ENCODE data around the gene PLXNB2.

DNA sequence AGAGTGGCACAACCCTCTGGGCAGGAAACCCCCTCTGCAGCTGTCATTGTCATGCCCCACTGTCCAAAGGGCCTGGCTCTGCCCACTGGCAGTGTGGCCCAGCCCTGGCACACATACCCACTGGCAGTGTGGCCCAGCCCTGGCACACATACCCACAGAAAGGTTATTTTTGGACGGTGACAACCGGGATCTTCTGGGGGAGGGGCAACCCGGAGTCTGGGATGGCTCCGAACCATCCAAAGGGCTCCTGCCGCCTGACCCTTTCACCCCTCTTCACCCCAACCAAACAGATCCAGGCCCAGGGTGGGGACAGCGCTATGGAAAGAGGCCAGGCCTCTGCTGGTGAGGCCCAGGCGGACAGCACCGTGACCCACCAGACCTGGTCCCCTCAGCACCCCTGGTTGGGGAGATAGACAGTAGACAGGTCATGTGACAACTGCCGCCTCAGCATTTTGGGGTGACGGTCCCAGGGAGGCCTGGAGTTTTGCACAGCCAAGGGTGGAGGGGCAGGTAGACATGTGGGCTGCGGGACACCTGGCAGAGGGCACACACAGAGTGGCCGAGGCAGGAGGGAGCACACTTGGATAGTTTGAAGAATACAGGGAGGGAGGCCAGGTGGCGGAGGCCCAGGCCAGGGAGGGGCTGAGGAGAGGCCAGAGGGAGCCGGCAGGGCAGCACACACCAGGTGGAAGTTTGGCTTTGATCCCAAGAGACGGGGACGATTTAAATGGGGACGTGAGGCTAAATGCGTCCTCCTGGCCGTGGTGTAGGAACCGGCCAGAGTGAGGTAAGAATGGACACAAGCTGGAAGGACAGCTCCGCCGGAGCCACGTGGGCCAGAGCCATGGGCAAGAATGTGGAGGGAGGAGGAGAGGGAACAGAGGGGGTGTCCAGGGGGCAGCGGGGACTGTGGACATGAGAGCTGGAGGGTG lies 48.8 kb downstream of the PLXNB2 start:
- TF ChIP-seq, protein P1, sequence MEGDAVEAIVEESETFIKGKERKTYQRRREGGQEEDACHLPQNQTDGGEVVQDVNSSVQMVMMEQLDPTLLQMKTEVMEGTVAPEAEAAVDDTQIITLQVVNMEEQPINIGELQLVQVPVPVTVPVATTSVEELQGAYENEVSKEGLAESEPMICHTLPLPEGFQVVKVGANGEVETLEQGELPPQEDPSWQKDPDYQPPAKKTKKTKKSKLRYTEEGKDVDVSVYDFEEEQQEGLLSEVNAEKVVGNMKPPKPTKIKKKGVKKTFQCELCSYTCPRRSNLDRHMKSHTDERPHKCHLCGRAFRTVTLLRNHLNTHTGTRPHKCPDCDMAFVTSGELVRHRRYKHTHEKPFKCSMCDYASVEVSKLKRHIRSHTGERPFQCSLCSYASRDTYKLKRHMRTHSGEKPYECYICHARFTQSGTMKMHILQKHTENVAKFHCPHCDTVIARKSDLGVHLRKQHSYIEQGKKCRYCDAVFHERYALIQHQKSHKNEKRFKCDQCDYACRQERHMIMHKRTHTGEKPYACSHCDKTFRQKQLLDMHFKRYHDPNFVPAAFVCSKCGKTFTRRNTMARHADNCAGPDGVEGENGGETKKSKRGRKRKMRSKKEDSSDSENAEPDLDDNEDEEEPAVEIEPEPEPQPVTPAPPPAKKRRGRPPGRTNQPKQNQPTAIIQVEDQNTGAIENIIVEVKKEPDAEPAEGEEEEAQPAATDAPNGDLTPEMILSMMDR (IDR thresholded peaks at IDR 0.05): no peak
- TF ChIP-seq TCF12 (IDR thresholded peaks at IDR 0.05) (no peak), JUND (IDR thresholded peaks at IDR 0.05) (no peak), EZH2phosphoT487 (IDR thresholded peaks at IDR 0.05; ENCODE audit: borderline replicate concordance, low read depth) (no peak), MXI1 (IDR thresholded peaks at IDR 0.05; ENCODE audit: low read depth, low read length) (no peak), RFX5 (IDR thresholded peaks at IDR 0.05; ENCODE audit: low read length) (no peak), EP300 (IDR thresholded peaks at IDR 0.05; ENCODE audit: borderline replicate concordance in 1 of 2, low read depth in 1 of 2, low read length in 1 of 2) (no peak), TAF1 (IDR thresholded peaks at IDR 0.05; ENCODE audit: borderline replicate concordance, low read depth, low read length) (no peak), GABPA (IDR thresholded peaks at IDR 0.05; ENCODE audit: low read depth) (no peak), POLR2AphosphoS5 (IDR thresholded peaks at IDR 0.05; ENCODE audit: low read depth, low read length) (no peak)
- TF ChIP-seq, protein P2, sequence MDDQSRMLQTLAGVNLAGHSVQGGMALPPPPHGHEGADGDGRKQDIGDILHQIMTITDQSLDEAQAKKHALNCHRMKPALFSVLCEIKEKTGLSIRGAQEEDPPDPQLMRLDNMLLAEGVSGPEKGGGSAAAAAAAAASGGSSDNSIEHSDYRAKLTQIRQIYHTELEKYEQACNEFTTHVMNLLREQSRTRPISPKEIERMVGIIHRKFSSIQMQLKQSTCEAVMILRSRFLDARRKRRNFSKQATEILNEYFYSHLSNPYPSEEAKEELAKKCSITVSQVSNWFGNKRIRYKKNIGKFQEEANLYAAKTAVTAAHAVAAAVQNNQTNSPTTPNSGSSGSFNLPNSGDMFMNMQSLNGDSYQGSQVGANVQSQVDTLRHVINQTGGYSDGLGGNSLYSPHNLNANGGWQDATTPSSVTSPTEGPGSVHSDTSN (IDR thresholded peaks at IDR 0.05): no peak

All from SK-N-SH (cell line).